VCaP (cell line): Measurements from ENCODE around the gene ZMYM2.
"Not testable (repeated sequence)": the region's sequence is repeated elsewhere in the genome, so short reads cannot be mapped to it uniquely, and the experiment has no call there.

Source experiments
- H3K27ac ChIP-seq: fragments of 450-650 bp; 2 replicates; pipeline ENCODE4 v1.5.1; 2017
- TF ChIP-seq, protein P1 (sequence below): fragments of 450-650 bp; conservative IDR thresholded peaks from 2 replicates; pipeline ENCODE4 v1.5.1; 2017; ENCODE audit warnings: mild to moderate bottlenecking, moderate library complexity

The ZMYM2 gene

DNA sequence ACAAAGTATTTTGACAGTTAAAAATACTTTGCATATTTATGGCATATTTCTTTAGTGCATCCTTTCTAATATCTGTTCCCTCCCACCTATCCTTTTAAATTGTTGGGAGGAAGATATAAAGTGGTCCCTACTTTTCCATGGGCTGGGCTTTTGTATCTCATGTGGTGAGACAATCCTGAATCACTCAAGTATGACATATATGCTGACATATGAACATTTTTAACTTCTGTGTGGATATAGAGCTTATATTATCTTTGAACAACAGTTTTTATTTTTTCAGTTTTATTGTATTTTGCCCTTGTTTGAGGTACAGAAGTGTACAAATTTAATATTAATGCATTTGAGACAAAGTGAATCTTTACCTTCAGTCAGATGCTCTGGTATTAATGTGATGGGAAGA is 3.4 kb downstream of the ZMYM2 start:
- TF ChIP-seq, protein P1, sequence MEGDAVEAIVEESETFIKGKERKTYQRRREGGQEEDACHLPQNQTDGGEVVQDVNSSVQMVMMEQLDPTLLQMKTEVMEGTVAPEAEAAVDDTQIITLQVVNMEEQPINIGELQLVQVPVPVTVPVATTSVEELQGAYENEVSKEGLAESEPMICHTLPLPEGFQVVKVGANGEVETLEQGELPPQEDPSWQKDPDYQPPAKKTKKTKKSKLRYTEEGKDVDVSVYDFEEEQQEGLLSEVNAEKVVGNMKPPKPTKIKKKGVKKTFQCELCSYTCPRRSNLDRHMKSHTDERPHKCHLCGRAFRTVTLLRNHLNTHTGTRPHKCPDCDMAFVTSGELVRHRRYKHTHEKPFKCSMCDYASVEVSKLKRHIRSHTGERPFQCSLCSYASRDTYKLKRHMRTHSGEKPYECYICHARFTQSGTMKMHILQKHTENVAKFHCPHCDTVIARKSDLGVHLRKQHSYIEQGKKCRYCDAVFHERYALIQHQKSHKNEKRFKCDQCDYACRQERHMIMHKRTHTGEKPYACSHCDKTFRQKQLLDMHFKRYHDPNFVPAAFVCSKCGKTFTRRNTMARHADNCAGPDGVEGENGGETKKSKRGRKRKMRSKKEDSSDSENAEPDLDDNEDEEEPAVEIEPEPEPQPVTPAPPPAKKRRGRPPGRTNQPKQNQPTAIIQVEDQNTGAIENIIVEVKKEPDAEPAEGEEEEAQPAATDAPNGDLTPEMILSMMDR = no peak
- no peak overlapping the region for H3K27ac ChIP-seq

DNA sequence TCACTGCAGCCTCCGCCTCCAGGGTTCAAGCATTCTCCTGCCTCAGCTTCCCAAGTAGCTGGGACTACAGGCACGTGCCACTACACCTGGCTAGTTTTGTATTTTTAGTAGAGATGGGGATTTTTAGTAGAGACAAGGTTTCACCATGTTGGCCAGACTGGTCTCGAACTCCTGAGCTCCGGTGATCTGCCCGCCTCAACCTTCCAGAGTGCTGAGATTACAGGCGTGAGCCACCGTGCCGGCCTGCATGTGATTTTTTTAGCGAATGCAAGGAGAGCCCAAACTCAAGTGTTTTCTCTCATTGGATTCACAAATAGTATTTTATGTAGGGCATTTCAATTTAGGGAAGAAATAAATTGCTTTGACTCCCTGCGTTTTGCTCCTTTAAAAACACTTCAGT is 4.4 kb downstream of the ZMYM2 start:
- no peak overlapping the region for H3K27ac ChIP-seq
- TF ChIP-seq, protein P1 = no peak

DNA sequence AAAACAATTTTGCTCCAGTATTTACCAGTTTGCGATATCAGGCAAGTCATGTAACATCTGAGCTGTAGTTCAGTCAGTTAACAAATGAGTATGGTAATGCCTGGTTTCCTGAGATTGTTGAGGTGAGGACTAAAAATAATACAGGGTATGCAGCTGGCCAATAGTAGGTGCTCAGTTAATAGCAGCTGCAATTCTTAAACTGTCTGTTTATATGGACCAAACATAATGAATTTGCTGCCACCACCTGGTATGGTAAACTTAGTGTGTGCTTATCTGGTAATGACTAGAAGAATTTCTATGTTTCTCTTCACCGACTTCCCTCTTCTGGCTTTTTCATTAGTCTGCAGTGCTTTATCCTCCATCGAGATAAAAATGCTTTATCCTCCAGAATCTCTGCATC is 9.1 kb downstream of the ZMYM2 start:
- no peak overlapping the region for H3K27ac ChIP-seq
- TF ChIP-seq, protein P1 = no peak

DNA sequence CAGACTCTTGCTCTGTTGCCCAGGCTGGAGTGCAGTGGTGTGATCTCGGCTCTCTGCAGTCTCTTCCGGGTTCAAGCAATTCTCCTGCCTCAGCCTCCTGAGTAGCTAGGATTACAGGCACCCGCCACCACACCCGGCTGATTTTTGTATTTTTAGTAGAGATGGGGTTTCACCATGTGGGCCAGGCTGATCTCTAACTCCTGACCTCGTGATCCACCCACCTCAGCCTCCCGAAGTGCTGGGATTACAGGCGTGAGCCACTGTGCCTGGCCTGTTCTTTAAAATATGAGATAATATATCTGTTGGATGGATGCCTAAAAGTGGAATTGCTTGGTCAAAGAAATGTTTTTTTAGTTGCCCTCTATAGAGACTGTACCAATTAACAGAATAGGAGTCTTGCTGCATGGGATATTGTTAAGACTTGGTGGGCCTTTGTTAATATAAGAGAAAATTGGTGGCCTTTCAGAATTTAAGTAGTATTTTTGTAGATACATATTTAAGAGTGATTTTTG is 16.0 kb downstream of the ZMYM2 start:
- H3K27ac ChIP-seq = not testable (repeated sequence)

DNA sequence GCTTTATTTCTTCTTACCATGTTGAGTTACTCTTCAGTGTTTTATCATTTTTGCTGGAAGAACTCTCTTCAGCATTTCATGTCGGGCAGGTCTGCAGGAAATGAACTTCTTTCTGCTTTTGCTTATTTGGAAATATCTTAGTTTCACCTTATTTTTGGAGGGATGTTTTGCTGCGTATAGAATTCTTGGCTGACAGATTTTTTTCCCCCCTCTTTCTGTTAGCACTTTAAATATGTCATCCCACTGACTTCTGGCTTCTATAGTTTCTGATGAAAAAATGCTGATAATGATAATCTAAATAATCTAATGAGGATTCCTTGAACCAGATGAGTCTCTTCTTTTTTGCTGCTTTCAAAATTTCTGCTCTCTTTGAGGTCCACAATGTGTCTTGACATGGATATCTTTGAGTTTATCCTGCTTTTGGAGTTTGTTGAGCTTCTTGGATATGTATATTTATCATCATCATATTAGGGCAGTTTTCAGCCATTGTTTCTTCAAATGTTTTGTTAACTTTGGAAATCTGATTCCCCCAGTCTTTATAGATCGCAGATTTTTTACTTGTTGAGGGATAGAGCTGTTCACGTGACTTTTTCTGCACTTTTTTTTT is 20.4 kb downstream of the ZMYM2 start:
- no peak overlapping the region for H3K27ac ChIP-seq
- TF ChIP-seq, protein P1 = no peak

DNA sequence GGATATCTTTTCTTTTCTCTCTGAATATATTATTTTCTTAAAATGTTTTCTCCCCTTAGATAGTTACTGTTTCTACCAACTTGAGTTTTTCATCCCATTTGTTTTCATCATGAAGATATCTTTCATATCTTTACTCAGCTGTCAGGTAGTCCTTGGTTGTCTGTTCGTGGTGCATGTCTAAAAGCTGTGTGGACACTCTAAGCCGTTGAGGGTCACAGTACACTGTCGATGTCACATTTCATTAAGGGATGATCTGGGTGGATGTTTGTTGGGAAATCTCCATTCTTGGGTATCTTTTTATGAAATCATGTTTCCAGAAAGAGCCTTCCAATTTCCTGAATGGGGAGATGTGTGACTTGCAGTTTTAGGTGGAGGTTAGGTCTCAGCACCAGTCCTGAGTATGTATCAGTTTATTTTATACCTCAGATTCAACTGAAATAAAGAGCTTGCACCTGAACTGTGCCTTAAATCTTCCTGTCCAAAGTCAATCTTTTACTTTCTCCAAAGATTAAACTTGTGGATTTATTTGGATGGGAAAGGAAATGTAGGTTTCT is 23.2 kb downstream of the ZMYM2 start:
- no peak overlapping the region for H3K27ac ChIP-seq
- TF ChIP-seq, protein P1 = no peak

DNA sequence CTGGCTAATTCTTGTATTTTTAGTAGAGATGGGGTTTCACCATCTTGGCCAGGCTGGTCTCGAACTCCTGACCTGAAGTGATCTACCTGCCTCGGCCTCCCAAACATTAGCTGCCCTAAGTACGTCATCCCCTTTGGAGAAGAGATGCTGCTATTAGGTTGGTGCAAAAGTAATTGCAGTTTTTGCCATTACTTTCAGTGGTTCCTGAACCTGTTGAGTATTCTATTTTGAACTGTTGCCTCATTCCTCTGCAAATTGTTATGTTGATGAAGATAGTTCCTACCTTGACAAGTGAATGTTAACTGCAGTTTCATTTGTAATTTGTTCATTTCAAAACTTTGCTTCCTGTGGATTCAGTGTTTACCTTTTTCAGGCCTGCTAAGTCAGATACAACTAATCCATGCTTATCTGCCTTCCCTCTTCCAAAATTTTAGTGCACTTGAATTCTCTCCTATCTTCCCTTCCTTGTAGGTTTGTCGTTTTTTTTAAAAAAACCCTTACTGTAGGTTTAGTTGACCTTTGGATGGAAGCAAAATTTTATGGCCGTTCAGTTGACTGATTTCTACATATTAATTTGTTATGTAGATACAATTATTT is 24.0 kb downstream of the ZMYM2 start:
- TF ChIP-seq, protein P1 = no peak

More for the DNA sequence above, 24.0 kb downstream of the ZMYM2 start:
- no peak overlapping the region for H3K27ac ChIP-seq
